SH-SY5Y (cell line): ENCODE data around the gene PRDM13.

Experiments
- GATA2 ChIP-seq: IDR thresholded peaks from 2 replicates; pipeline ENCODE4 v1.6.1; 2011; ENCODE audit warnings: mild to moderate bottlenecking, low read depth, low read length
- GATA3 ChIP-seq: IDR thresholded peaks from 2 replicates; pipeline ENCODE4 v1.6.1; 2011; ENCODE audit warnings: low read depth, mild to moderate bottlenecking, low read length, moderate library complexity

DNA sequence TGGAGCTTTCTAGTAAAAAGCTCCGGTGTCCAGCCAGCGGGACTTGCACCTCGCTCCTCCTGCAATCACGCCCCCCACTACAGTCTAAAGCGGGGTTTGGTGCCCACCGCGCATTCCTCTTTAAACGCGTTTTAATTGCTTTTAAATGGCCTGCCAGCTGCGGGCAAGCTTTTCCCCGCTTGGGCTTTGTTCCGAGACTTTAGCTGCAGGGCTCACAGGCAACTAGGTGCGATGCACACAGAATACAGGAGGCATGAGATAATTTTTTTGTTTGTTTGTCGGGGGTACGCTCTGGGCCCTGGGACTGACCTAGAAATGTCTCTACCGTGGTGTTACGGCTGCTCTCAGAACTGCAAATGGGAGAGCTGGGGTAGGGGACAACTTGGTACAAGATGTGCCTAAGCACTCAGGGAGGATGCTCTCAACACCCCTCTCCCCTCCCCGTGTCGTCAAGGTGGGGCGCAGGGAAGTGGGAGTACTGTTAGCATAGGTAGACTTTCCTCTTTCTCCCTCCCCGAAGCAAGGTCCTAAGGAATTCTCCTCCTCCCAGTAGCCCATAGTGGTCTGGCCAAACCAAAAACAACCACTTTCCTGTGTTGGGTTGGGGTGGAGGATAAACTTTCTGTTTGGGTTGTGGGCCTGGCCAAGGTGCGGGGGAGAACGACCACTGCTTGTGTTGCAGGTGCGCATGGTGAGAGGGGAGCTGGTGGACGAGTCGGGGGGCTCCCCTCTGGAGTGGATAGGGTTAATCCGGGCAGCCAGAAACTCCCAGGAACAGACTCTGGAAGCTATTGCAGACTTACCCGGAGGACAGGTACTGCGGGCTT, 1.6 kb downstream of the PRDM13 start:
- TF ChIP-seq GATA2 (no peak), GATA3 (no peak)
